K562 treated with DMSO at 1 percent for 24 hours (cell line): ENCODE results near the gene PEX16. TPM values are rescaled to one million over a fixed set of nuclear protein-coding genes. Genes with fewer than 3 reads are reported as not detected.

ENCODE experiments used
- total RNA-seq: library from RNA; unstranded; fragments of 300-600 nt; gene quantifications from 2 replicates; pipeline ENCODE4 v1.2.3, GENCODE V29; 2022; ENCODE audit warnings: low read depth; ENCODE audit not compliant: insufficient read depth

The PEX16 gene
- total RNA-seq: 44.0 and 44.7 TPM in 2 replicates

DNA sequence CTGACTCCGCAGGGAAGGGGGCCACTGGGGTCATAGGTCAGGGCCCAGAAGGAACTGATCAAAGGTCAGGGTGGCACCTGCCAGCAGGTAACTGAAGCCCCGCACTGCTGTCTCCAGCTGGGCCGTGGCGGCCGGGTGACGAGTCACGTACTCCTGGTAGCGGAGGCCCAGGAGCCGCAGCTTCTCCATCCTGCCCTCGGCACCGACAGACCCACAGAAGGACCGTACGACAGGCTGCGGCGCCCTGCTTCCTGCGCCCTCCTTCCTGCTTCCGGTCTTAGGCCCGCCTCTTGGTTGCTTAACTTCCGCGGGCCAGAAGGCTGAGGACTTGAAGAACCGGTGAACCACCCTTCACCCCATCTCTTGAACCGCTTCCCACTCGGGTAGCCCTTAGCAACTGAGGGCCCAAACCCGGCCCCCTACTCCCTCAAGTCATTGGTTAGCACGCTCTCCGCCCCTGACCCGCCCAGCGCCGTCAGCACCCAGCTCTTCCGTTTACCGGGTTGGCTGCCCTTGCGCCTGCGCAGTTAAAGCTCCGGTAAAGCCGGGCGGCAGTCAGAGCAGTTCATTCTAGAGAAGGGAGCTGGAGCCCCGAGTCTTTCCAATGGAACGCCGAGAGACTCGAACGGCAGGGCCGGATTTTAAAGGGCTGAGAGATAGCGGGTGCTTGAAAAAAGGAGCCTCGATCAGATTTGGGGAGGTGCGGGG is at the start of gene PEX16:
Gene PEX16, minus strand, starts transcription at position 255 of the 708 bp plus-strand sequence. Its CDS starts 66 bp downstream, at position 189.

DNA sequence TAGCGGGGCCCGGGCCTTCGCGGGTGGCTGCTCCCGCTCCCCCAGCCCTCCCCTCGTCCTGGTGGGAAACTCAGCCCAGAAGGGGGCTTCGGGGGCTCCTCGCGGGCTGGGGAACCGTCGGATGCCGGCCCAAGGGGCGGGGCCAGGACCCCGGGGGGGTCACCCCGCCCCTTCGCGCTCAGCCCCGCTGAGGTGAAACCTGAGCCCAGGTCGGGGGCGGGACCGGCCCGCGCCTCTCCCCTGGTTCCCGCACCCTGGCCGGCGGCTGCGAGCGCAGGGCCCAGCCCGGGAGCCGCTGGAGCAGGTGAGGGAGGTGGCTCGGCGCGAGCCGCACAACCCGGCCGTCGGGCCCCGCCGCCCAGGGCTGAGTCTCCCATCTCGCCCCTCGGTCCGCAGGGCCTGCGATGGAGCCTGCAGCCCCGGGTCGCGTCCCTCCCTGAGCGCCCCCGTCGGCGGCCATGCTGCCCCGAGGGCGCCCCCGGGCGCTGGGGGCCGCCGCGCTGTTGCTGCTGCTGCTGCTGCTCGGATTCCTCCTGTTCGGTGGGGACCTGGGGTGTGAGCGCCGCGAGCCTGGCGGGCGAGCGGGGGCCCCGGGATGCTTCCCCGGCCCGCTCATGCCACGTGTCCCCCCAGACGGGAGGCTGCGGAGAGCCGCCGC is 4.9 kb upstream of the PEX16 start, which contains the start of gene LARGE2:
Gene LARGE2, plus strand, starts transcription at position 232 of the 658 bp plus-strand sequence. Its CDS starts 227 bp downstream, at position 459.

DNA sequence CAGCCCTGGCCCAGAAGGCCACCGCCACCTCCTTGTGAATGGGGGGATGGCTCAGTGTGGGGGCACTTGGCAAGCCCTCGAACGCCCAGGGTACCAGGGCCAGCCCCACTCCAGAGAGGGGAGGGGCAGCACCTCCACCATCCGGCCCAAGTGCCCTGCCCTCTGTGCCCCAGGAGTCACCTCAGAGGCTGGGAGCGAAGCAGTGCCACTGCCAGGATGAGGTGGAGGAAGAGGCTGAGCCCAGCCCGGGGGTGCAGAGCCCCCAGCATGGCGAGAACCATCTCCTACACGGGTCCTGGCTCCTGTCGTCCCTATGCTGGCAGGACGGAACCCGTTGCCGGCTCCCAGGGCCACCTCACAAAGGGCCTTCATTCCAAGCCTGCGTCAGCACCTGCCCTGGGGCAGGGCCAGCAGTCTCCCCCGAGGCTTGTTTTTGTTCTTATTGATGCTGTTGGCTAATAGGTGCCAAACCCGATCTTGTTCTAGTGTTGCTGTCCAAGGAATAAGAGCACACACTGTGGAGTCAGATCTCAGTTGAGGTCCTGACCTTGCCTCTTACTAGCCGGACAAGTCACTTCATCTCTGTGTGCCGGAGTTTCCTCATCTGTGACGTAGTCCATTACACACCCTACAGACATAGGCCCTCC is 10.6 kb downstream of the PEX16 start, which contains the start of gene FREY1:
Gene FREY1, minus strand, starts transcription at position 307 of the 647 bp plus-strand sequence. Its CDS starts 26 bp downstream, at position 281.

DNA sequence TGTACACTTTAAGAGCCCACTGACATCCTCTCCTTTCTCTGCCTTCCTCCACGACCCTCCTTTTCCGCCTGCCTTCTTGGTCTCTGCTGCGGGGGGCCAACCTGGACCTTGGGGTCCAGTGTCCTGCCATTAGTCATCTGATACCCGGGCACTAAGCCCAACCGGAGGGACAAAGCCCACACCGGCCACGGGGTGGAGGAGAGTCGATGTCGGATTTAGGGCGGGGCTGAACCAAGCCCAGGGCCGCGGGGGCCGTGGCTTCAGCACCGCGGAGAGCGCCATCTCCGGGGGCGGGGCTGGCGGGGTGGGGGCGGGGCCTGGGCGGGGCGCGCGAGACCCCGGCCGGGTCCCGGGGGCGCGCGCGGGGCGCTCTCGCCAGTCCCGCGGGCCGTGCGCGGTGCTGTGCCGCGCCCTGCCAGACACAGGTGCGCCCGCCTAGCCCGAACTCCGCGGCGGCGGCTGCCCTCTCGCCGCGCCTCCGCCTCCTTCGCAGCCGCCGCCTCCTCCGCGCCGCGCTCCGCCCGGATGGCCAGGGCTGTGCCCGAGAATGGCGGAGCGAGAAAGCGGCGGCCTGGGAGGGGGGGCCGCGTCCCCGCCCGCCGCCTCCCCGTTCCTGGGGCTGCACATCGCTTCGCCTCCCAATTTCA is 32.3 kb downstream of the PEX16 start, which contains the start of gene MAPK8IP1:
Gene MAPK8IP1, plus strand, starts transcription at position 378 of the 647 bp plus-strand sequence. Its CDS starts 170 bp downstream, at position 548.

Other genes with a start within 250 kb of the PEX16 start
- gene SLC35C1, start 112.7 kb downstream of the PEX16 start, total RNA-seq: 18.2 and 18.5 TPM in 2 replicates
- 15.7 and 18.2 TPM in 2 replicates for gene CRY2, start 70.4 kb downstream of the PEX16 start, total RNA-seq
- 8.8 and 8.9 TPM in 2 replicates for gene MAPK8IP1, start 32.2 kb downstream of the PEX16 start, total RNA-seq
- gene FREY1, start 10.6 kb downstream of the PEX16 start, total RNA-seq: 2.2 TPM in 1 of 2 replicates, not detected in the other
- 7.0 and 8.7 TPM in 2 replicates for gene LARGE2, start 4.8 kb upstream of the PEX16 start, total RNA-seq
- gene PHF21A, start 203.6 kb upstream of the PEX16 start, total RNA-seq: 29.4 and 31.2 TPM in 2 replicates